HK-2 (cell line): ENCODE results near the gene PRDM5.
A peak's percentile ranks its signal among the peaks of the same experiment; 100 is the strongest.

Source experiments
- DNase-seq: peaks from one replicate; pipeline ENCODE4 v3.0.0-alpha.2; 2018; ENCODE audit not compliant: unreplicated experiment

PRDM5 gene

GRCh38 chr4:120856294-120856693, 66.2 kb downstream of the PRDM5 start:
- DNase-seq, result no peak

GRCh38 chr4:120855307-120856001, 67.1 kb downstream of the PRDM5 start:
- DNase-seq, result no peak

GRCh38 chr4:120853161-120853935, 69.2 kb downstream of the PRDM5 start:
- DNase-seq, result no peak

GRCh38 chr4:120850018-120850599, 72.4 kb downstream of the PRDM5 start:
- no peak for DNase-seq

- no peak for DNase-seq
Observed at GRCh38 chr4:120847019-120847582, 75.4 kb downstream of the PRDM5 start.

- no peak for DNase-seq
Observed at GRCh38 chr4:120844528-120844921, 78.0 kb downstream of the PRDM5 start.

- peak; percentile 21 for DNase-seq
Observed at GRCh38 chr4:120843849-120844527, 78.5 kb downstream of the PRDM5 start.

- DNase-seq, result no peak
Observed at GRCh38 chr4:120842031-120842430, 80.5 kb downstream of the PRDM5 start.

GRCh38 chr4:120841580-120841979, 80.9 kb downstream of the PRDM5 start:
- no peak for DNase-seq

GRCh38 chr4:120839974-120840751, 82.4 kb downstream of the PRDM5 start:
- DNase-seq, result no peak

GRCh38 chr4:120839334-120839973, 83.1 kb downstream of the PRDM5 start:
- no peak for DNase-seq

GRCh38 chr4:120838784-120839183, 83.7 kb downstream of the PRDM5 start:
- DNase-seq, result no peak

GRCh38 chr4:120837656-120838055, 84.9 kb downstream of the PRDM5 start:
- DNase-seq, result no peak

- DNase-seq, result no peak
Observed at GRCh38 chr4:120835342-120835741, 87.2 kb downstream of the PRDM5 start.

GRCh38 chr4:120830204-120830603, 92.3 kb downstream of the PRDM5 start:
- DNase-seq, result no peak

GRCh38 chr4:120829113-120829831, 93.3 kb downstream of the PRDM5 start:
- no peak for DNase-seq

- no peak for DNase-seq
Observed at GRCh38 chr4:120826853-120827252, 95.7 kb downstream of the PRDM5 start.

- DNase-seq, result no peak
Observed at GRCh38 chr4:120826449-120826848, 96.1 kb downstream of the PRDM5 start.

- DNase-seq, result no peak
Observed at GRCh38 chr4:120824946-120825345, 97.6 kb downstream of the PRDM5 start.

- no peak for DNase-seq
Observed at GRCh38 chr4:120821977-120822376, 100.5 kb downstream of the PRDM5 start.
